H9 (cell line): ENCODE data around the gene PTPN3. TPM values are rescaled to one million over a fixed set of nuclear protein-coding genes. Genes with fewer than 3 reads are reported as not detected.

Source experiments
- DNase-seq: peaks from one replicate; pipeline ENCODE4 v3.0.0-alpha.2; 2017
- H2AFZ ChIP-seq: one replicate; pipeline ENCODE4 v1.6.1; 2013; ENCODE audit warnings: mild to moderate bottlenecking, low read length, control low read depth, moderate library complexity
- H2AK5ac ChIP-seq: 2 replicates; pipeline ENCODE4 v1.6.1; 2013; ENCODE audit warnings: low read length, control low read depth, mixed read lengths; ENCODE audit not compliant: insufficient read length
- H2BK120ac ChIP-seq: one replicate; pipeline ENCODE4 v1.6.1; 2013; ENCODE audit warnings: low read depth, mild to moderate bottlenecking, low read length, control low read depth, inconsistent platforms; ENCODE audit not compliant: poor library complexity, severe bottlenecking
- H2BK12ac ChIP-seq: 2 replicates; pipeline ENCODE4 v1.6.1; 2013; ENCODE audit warnings: low read length, control low read depth, mixed read lengths, low read depth; ENCODE audit not compliant: insufficient read length
- H2BK15ac ChIP-seq: 2 replicates; pipeline ENCODE4 v1.6.1; 2013; ENCODE audit warnings: low read depth, low read length, control low read depth
- H2BK20ac ChIP-seq: one replicate; pipeline ENCODE4 v1.6.1; 2013; ENCODE audit warnings: low read depth, mild to moderate bottlenecking, low read length, control low read depth, inconsistent platforms; ENCODE audit not compliant: poor library complexity, severe bottlenecking
- H2BK5ac ChIP-seq: 2 replicates; pipeline ENCODE4 v1.6.1; 2013; ENCODE audit warnings: low read length, control low read depth, mixed read lengths; ENCODE audit not compliant: insufficient read length
- H3K14ac ChIP-seq: 2 replicates; pipeline ENCODE4 v1.6.1; 2013; ENCODE audit warnings: low read length, control low read depth; ENCODE audit not compliant: insufficient read depth
- H3K18ac ChIP-seq: 2 replicates; pipeline ENCODE4 v1.6.1; 2013; ENCODE audit warnings: low read depth, mild to moderate bottlenecking, mixed read lengths, low read length, control low read depth; ENCODE audit not compliant: insufficient read length
- H3K23ac ChIP-seq: 2 replicates; pipeline ENCODE4 v1.6.1; 2013; ENCODE audit warnings: low read length, control low read depth, mixed read lengths, low read depth; ENCODE audit not compliant: insufficient read length
- H3K23me2 ChIP-seq: 2 replicates; pipeline ENCODE4 v1.6.1; 2013; ENCODE audit warnings: low read depth, mild to moderate bottlenecking, mixed read lengths, low read length, control low read depth; ENCODE audit not compliant: insufficient read length, poor library complexity, severe bottlenecking
- H3K27ac ChIP-seq: 2 replicates; pipeline ENCODE4 v1.5.1; 2013; ENCODE audit warnings: low read length, control low read depth, mixed read lengths, low read depth; ENCODE audit not compliant: insufficient read length
- H3K27me3 ChIP-seq: 2 replicates; pipeline ENCODE4 v1.6.1; 2013; ENCODE audit warnings: low read length, control low read depth, inconsistent platforms; ENCODE audit not compliant: insufficient read depth
- H3K4ac ChIP-seq: 2 replicates; pipeline ENCODE4 v1.6.1; 2013; ENCODE audit warnings: low read depth, mild to moderate bottlenecking, control low read depth, inconsistent platforms, low read length, moderate library complexity
- H3K4me1 ChIP-seq: 2 replicates; pipeline ENCODE4 v1.6.1; 2013; ENCODE audit warnings: low read length, control low read depth, inconsistent platforms; ENCODE audit not compliant: insufficient read depth
- H3K4me2 ChIP-seq: 2 replicates; pipeline ENCODE4 v1.6.1; 2013; ENCODE audit warnings: low read length, control low read depth, mixed read lengths; ENCODE audit not compliant: insufficient read length, insufficient read depth
- H3K56ac ChIP-seq: 2 replicates; pipeline ENCODE4 v1.6.1; 2013; ENCODE audit warnings: low read depth, mild to moderate bottlenecking, mixed read lengths, low read length, control low read depth; ENCODE audit not compliant: insufficient read length
- H3K79me1 ChIP-seq: 2 replicates; pipeline ENCODE4 v1.6.1; 2013; ENCODE audit warnings: low read depth, mild to moderate bottlenecking, moderate library complexity, low read length, control low read depth, inconsistent platforms; ENCODE audit not compliant: insufficient read depth, poor library complexity, severe bottlenecking
- H3K79me2 ChIP-seq: 2 replicates; pipeline ENCODE4 v1.6.1; 2013; ENCODE audit warnings: low read length, control low read depth, inconsistent platforms; ENCODE audit not compliant: insufficient read depth
- H3K9ac ChIP-seq: 2 replicates; pipeline ENCODE4 v1.6.1; 2013; ENCODE audit warnings: low read length, control low read depth, mixed read lengths; ENCODE audit not compliant: insufficient read length; ENCODE audit errors: extremely low read depth
- H3K9me3 ChIP-seq: one replicate; pipeline ENCODE4 v1.6.1; 2013; ENCODE audit warnings: low read depth, low read length, inconsistent platforms; ENCODE audit not compliant: control insufficient read depth
- H3T11ph ChIP-seq: one replicate; pipeline ENCODE4 v1.6.1; 2013; ENCODE audit warnings: mild to moderate bottlenecking, low read length, control low read depth, inconsistent platforms
- H4K20me1 ChIP-seq: one replicate; pipeline ENCODE4 v1.6.1; 2013; ENCODE audit not compliant: control insufficient read depth, insufficient read length, insufficient read depth
- H4K5ac ChIP-seq: 2 replicates; pipeline ENCODE4 v1.6.1; 2013; ENCODE audit warnings: low read depth, mild to moderate bottlenecking, mixed read lengths, low read length, control low read depth; ENCODE audit not compliant: insufficient read length
- H4K8ac ChIP-seq: replicated peaks from 2 replicates; pipeline ENCODE4 v1.6.1; 2013; ENCODE audit warnings: low read length, control low read depth, mixed read lengths, low read depth; ENCODE audit not compliant: insufficient read length
- H4K91ac ChIP-seq: 2 replicates; pipeline ENCODE4 v1.6.1; 2013; ENCODE audit warnings: low read depth, mild to moderate bottlenecking, moderate library complexity, mixed read lengths, low read length, control low read depth; ENCODE audit not compliant: insufficient read length
- H3K27ac Mint-ChIP-seq, 3 experiments: 2 replicates in 2 of 3; 3 replicates in 1 of 3; pipeline ENCODE4 v1.8.0; 2020 to 2021; ENCODE audit warnings: mixed read lengths in 3 of 3, mild to moderate bottlenecking in 1 of 3, moderate library complexity in 1 of 3
- H3K27me3 Mint-ChIP-seq: 2 replicates; pipeline ENCODE4 v1.8.0; 2021; ENCODE audit warnings: low read depth, mild to moderate bottlenecking, moderate library complexity, mixed read lengths
- H3K36me3 Mint-ChIP-seq, 3 experiments: 2 replicates in 2 of 3; 3 replicates in 1 of 3; pipeline ENCODE4 v1.8.0; 2020 to 2021; ENCODE audit warnings: low read depth in 3 of 3, mixed read lengths in 3 of 3; ENCODE audit not compliant: insufficient read depth in 1 of 3
- H3K4me1 Mint-ChIP-seq, 2 experiments: 2 replicates each; pipeline ENCODE4 v1.8.0; 2020; ENCODE audit warnings: mixed read lengths in 2 of 2
- H3K4me3 Mint-ChIP-seq, 2 experiments: 2 replicates in 1 of 2; 3 replicates in 1 of 2; pipeline ENCODE4 v1.8.0; 2020 to 2021; ENCODE audit warnings: mild to moderate bottlenecking in 2 of 2, mixed read lengths in 2 of 2, moderate library complexity in 1 of 2
- H3K9me3 Mint-ChIP-seq, 2 experiments: 2 replicates in 1 of 2; 3 replicates in 1 of 2; pipeline ENCODE4 v1.8.0; 2020; ENCODE audit warnings: mild to moderate bottlenecking in 2 of 2, mixed read lengths in 2 of 2, moderate library complexity in 1 of 2
- WGBS: extraction: QIAGEN DNeasy Blood & Tissue Kit; methylation state at CpG from one replicate; pipeline ENCODE4 v1.1.7; 2013; ENCODE audit warnings: missing lambda C conversion rate, low lambda C conversion rate, mixed read lengths; ENCODE audit not compliant: insufficient read length; ENCODE audit errors: extremely low coverage; 5-methylcytosine and 5-hydroxymethylcytosine counted together
- total RNA-seq: library from RNA; stranded (reverse); gene quantifications from 2 replicates; pipeline ENCODE4 v1.2.1, GENCODE V29; 2021
- TF ChIP-seq, protein P1 (sequence below): fragments of 200-600 bp; sonication (generic); conservative IDR thresholded peaks from 3 replicates; pipeline ENCODE4 v1.8.0; 2021; ENCODE audit warnings: antibody characterized with exemption, mild to moderate bottlenecking

PTPN3 gene
- total RNA-seq, 1 experiment from 2014 or later = 2.6 TPM

DNA sequence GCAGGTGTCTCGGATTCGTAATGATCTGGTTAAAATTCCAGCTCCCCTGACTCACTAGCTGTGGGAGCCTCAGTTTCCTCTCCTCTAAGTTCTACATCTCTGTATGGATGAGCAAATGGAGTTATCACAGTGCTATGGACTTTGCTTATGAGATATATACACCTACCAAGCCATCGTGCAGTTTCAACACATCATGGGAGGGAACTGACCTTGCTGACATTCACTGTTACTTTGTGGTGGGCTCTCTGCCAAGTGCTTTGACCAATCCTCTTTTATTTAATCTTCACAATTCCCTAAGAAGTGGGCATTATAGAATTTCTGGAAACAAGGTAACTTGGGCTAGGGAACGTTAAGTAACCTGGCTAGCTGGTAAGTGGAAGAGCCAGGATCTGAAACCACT is 70.2 kb downstream of the PTPN3 start:
- Histone ChIP-seq H2BK15ac (no peak overlapping the region), H3K9me3 (no peaks in the 10 kb centered on the region), H2AFZ (no peak overlapping the region), H2BK5ac (no peak overlapping the region), H3K4me2 (no peak overlapping the region), H3K27ac (no peak overlapping the region), H3K18ac (no peak overlapping the region), H4K91ac (no peak overlapping the region), H2BK120ac (no peak overlapping the region), H4K20me1 (no peaks in the 10 kb centered on the region), H3T11ph (no peak overlapping the region), H2BK20ac (no peak overlapping the region), H3K27me3 (no peaks in the 10 kb centered on the region), H3K23me2 (no peaks in the 10 kb centered on the region), H3K14ac (no peak overlapping the region), H3K79me2 (no peaks in the 10 kb centered on the region), H3K79me1 (no peaks in the 10 kb centered on the region), H3K4ac (no peak overlapping the region), H3K23ac (no peak overlapping the region), H2BK12ac (no peak overlapping the region), H3K9ac (no peak overlapping the region), H4K8ac (no peak overlapping the region), H3K56ac (no peak overlapping the region), H4K5ac (no peak overlapping the region), H3K4me1 (no peaks in the 10 kb centered on the region), H2AK5ac (no peak overlapping the region)
- Mint-ChIP-seq H3K4me1 (peaks cover 0 to 4% of the 10 kb centered on the region in 2 experiments; a peak in 1 of 4 replicates), H3K4me3 (no peak overlapping the region), H3K36me3 (peaks cover 0 to 2% (median 0%) of the 10 kb centered on the region in 3 experiments; a peak in 3 of 7 replicates), H3K27me3 (no peaks in the 10 kb centered on the region; the same call in 1 of the 2 replicates), H3K9me3 (no peaks in the 10 kb centered on the region; a peak in 1 of 5 replicates), H3K27ac (no peak overlapping the region)
- no CpG with 5 or more reads among the region's 4 CpGs for WGBS
- TF ChIP-seq, protein P1, sequence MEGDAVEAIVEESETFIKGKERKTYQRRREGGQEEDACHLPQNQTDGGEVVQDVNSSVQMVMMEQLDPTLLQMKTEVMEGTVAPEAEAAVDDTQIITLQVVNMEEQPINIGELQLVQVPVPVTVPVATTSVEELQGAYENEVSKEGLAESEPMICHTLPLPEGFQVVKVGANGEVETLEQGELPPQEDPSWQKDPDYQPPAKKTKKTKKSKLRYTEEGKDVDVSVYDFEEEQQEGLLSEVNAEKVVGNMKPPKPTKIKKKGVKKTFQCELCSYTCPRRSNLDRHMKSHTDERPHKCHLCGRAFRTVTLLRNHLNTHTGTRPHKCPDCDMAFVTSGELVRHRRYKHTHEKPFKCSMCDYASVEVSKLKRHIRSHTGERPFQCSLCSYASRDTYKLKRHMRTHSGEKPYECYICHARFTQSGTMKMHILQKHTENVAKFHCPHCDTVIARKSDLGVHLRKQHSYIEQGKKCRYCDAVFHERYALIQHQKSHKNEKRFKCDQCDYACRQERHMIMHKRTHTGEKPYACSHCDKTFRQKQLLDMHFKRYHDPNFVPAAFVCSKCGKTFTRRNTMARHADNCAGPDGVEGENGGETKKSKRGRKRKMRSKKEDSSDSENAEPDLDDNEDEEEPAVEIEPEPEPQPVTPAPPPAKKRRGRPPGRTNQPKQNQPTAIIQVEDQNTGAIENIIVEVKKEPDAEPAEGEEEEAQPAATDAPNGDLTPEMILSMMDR = no peak
- DNase-seq = no peak
